K562 (cell line): Measurements from ENCODE around the gene LIN9. TPM values are rescaled to one million over a fixed set of nuclear protein-coding genes. Genes with fewer than 3 reads are reported as not detected.

Source experiments
- ATAC-seq: fragments of 200-7000 bp; cut with Tn5 transposase; 3 replicates; pipeline ENCODE4 v1.9.1; 2020; ENCODE audit warnings: moderate library complexity
- BruUV-seq: library from RNA; stranded (reverse); fragments of 400-500 nt; replicated peaks from 2 replicates; lab custom pipeline; 2021; lab: Mats Ljungman, UMichigan
- CTCF ChIA-PET: fragments of 300-600 bp; formaldehyde crosslinking; extraction: SDS; loops from one replicate; lab custom pipeline; 2021; ENCODE audit warnings: low intra/inter-chr PET ratio; lab: Yijun Ruan, JAX
- POLR2A ChIA-PET: fragments of 300-600, 350-650 bp; sonication (Branson Sonifier 250); formaldehyde crosslinking; extraction: SDS; loops from one replicate; lab custom pipeline; 2021; ENCODE audit warnings: antibody characterized with exemption, inconsistent platforms; lab: Yijun Ruan, JAX
- DNase-seq, 4 experiments: peaks; one replicate each; pipeline versions ENCODE4 v3.0.0 to v3.0.0-alpha.2; 2011 to 2018; ENCODE audit warnings: low spot score in 3 of 4, mixed read lengths in 3 of 4; ENCODE audit errors: extremely low read depth in 1 of 4
- FAIRE-seq: peaks from 2 replicates; lab custom pipeline; 2011; peaks lifted over from hg19 to GRCh38; lab: Jason Lieb, UNC
- H2AFZ ChIP-seq: 2 replicates; pipeline ENCODE4 v1.6.0; 2011; ENCODE audit warnings: low read depth, low read length, control low read depth, inconsistent platforms
- H3K27ac ChIP-seq: fragments of 200-600 bp; 3 replicates; pipeline ENCODE4 v1.8.0; 2011; ENCODE audit warnings: low read depth, mild to moderate bottlenecking, control low read depth, inconsistent platforms, low read length, moderate library complexity, mixed read lengths; ENCODE audit errors: extremely low read depth
- H3K27me3 ChIP-seq, 2 experiments: fragments of 300-600 bp in 1 of 2; 2 replicates in 1 of 2; 3 replicates in 1 of 2; pipeline versions ENCODE4 v1.6.0 to v1.8.0; 2011; ENCODE audit warnings: inconsistent platforms in 2 of 2, low read length in 2 of 2, mild to moderate bottlenecking in 1 of 2, mixed read lengths in 1 of 2, moderate library complexity in 1 of 2; ENCODE audit not compliant: control insufficient read depth in 2 of 2, insufficient read depth in 2 of 2
- H3K36me3 ChIP-seq: fragments of 300-600 bp; 3 replicates; pipeline ENCODE4 v1.8.0; 2011; ENCODE audit warnings: mild to moderate bottlenecking, low read length, inconsistent platforms; ENCODE audit not compliant: control insufficient read depth, insufficient read depth
- H3K4me1 ChIP-seq, 2 experiments: fragments of 200-600 bp in 1 of 2; replicated peaks in 1 of 2; 2 replicates in 1 of 2; 3 replicates in 1 of 2; pipeline versions ENCODE4 v1.5.1 to v1.8.0; 2011; ENCODE audit warnings: inconsistent platforms in 2 of 2, low read length in 2 of 2, mild to moderate bottlenecking in 1 of 2, mixed read lengths in 1 of 2, moderate library complexity in 1 of 2; ENCODE audit not compliant: control insufficient read depth in 2 of 2, insufficient read depth in 2 of 2
- H3K4me2 ChIP-seq: 2 replicates; pipeline ENCODE4 v1.6.1; 2011; ENCODE audit warnings: low read length, control low read depth, inconsistent platforms, mixed read lengths; ENCODE audit not compliant: insufficient read depth
- H3K4me3 ChIP-seq: fragments of 200-600 bp; sonication (generic), shearing (Covaris generic); 2 replicates; pipeline ENCODE4 v1.5.1; 2016; ENCODE audit warnings: control low read depth, inconsistent platforms
- H3K79me2 ChIP-seq: fragments of 200-600 bp; 3 replicates; pipeline ENCODE4 v1.8.0; 2011; ENCODE audit warnings: low read length, inconsistent platforms; ENCODE audit not compliant: control insufficient read depth, insufficient read depth
- H3K9ac ChIP-seq, 2 experiments: 2 replicates each; pipeline versions ENCODE4 v1.6.0 to v1.6.1; 2011; ENCODE audit warnings: low read depth in 2 of 2, low read length in 2 of 2, control low read depth in 1 of 2, inconsistent platforms in 1 of 2, mild to moderate bottlenecking in 1 of 2, mixed read lengths in 1 of 2; ENCODE audit not compliant: insufficient read depth in 1 of 2
- H3K9me1 ChIP-seq: one replicate; pipeline ENCODE4 v1.6.0; 2011; ENCODE audit warnings: inconsistent platforms, mild to moderate bottlenecking, low read length, moderate library complexity; ENCODE audit not compliant: control insufficient read depth, insufficient read depth
- H3K9me3 ChIP-seq: replicated peaks from 2 replicates; pipeline ENCODE4 v1.5.1; 2011; ENCODE audit warnings: low read depth, low read length, inconsistent platforms; ENCODE audit not compliant: control insufficient read depth, insufficient read depth
- H4K20me1 ChIP-seq: replicated peaks from 2 replicates; pipeline ENCODE4 v1.6.1; 2011; ENCODE audit warnings: low read length, inconsistent platforms, mixed read lengths; ENCODE audit not compliant: control insufficient read depth, insufficient read depth
- ELF2 ChIP-seq: fragments of 250-450 bp; sonication (Bioruptor Pico); IDR thresholded peaks from 2 replicates; pipeline ENCODE4 v1.5.0; 2021; ENCODE audit warnings: mild to moderate bottlenecking
- ILK ChIP-seq: fragments of 450-650 bp; IDR thresholded peaks from 2 replicates; pipeline ENCODE4 v1.6.1; 2016; ENCODE audit warnings: missing genetic modification characterization, low read depth, mild to moderate bottlenecking, missing compliant biosample characterization, moderate library complexity, borderline replicate concordance
- MGA ChIP-seq: fragments of 450-650 bp; IDR thresholded peaks from 2 replicates; pipeline ENCODE4 v1.6.1; 2016; ENCODE audit warnings: mild to moderate bottlenecking, moderate library complexity
- SREBF1 ChIP-seq: fragments of 150-350 bp; IDR thresholded peaks from 2 replicates; pipeline ENCODE4 v1.6.1; 2014; ENCODE audit warnings: antibody characterized with exemption, low read depth, low read length, borderline replicate concordance
- WGBS: fragments of 100-300 bp; shearing (Covaris generic); methylation state at CpG from one replicate; pipeline ENCODE4 v1.1.6; 2016; ENCODE audit warnings: low coverage, mixed read lengths; ENCODE audit not compliant: insufficient coverage; ENCODE audit errors: missing lambda C conversion rate; 5-methylcytosine and 5-hydroxymethylcytosine counted together
- in situ Hi-C: fragments of 300-500 bp; cut with MboI; formaldehyde crosslinking; loops from 4 replicates; pipeline ENCODE4 v1.15.0; 2018; ENCODE audit warnings: inconsistent platforms, mixed read lengths
- intact Hi-C: fragments of 100-400 bp; cut with micrococcal nuclease; formaldehyde crosslinking; loops from 2 replicates; pipeline ENCODE4 v1.14.2; 2022
- polyA plus RNA-seq, 8 experiments: library from polyadenylated mRNA; depleted of rRNA in 4 of 8; stranded (reverse) in 5 of 8; unstranded in 3 of 8; fragments of >200 nt; fragmentation: Nextera tagmentation in 2 of 8; fragmentation: Illumina TruSeq in 1 of 8; extraction: Ambion mirVana in 2 of 8; extraction: Trizol in 1 of 8; gene quantifications; 2 replicates each; pipeline versions ENCODE4 v1.2.1 to v1.2.3, GENCODE V29; 2011 to 2014; ENCODE audit warnings: inconsistent platforms in 1 of 8, missing spikeins in 1 of 8
- total RNA-seq, 7 experiments: library from RNA; depleted of rRNA in 6 of 7; stranded (reverse); fragments of >200 nt in 6 of 7; fragmentation: Illumina TruSeq in 2 of 7; extraction: Trizol in 2 of 7; gene quantifications; 2 replicates each; pipeline versions ENCODE4 v1.2.1 to v1.2.3, GENCODE V29; 2011 to 2021; ENCODE audit warnings: low replicate concordance in 1 of 7
- TF ChIP-seq, protein P1 (sequence below): sonication (generic); IDR thresholded peaks from 2 replicates; pipeline ENCODE4 v1.6.1; 2016

LIN9 gene
- total and polyA plus RNA-seq, 9 of the 15 experiments (the other 6 are each of a cell fraction or from before 2014, with no cell fraction given) = 18.8 to 33.0 (median 25.5) TPM

GRCh38 chr1:226337276-226337875 lies 28.4 kb upstream of the LIN9 start:
- FAIRE-seq (no peak), DNase-seq (no peak), ATAC-seq (no peak)
- TF ChIP-seq, protein P1, sequence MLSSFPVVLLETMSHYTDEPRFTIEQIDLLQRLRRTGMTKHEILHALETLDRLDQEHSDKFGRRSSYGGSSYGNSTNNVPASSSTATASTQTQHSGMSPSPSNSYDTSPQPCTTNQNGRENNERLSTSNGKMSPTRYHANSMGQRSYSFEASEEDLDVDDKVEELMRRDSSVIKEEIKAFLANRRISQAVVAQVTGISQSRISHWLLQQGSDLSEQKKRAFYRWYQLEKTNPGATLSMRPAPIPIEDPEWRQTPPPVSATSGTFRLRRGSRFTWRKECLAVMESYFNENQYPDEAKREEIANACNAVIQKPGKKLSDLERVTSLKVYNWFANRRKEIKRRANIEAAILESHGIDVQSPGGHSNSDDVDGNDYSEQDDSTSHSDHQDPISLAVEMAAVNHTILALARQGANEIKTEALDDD = peak; percentile 77
- 0 out of 2 replicates have a peak, but pooled peaks have one; percentile 14 for TF ChIP-seq MGA
- no peak for TF ChIP-seq ELF2 (CRISPR knock-in tag)
- TF ChIP-seq ILK (tag) = no peak
- TF ChIP-seq SREBF1 = no peak
- no peaks in the 10 kb centered on the region for H3K9me1 ChIP-seq
- intact Hi-C loops = no loop called here
- no peak overlapping the region for H3K27ac ChIP-seq
- in situ Hi-C loops = no loop called here
- BruUV-seq = no TSS peak
- H3K9ac ChIP-seq = no peak overlapping the region; a peak in 1 of 4 replicates
- ChIA-PET CTCF (no interaction called here), POLR2A (interaction anchor here (0.9 kb wide), 1 partner anchor 14 kb away, joined by 3 read pairs; no protein-coding TSS in a partner anchor)
- 0 out of 2 replicates have a peak overlapping the region, but pooled peaks have one; percentile 1 for H3K4me2 ChIP-seq
- H3K36me3 ChIP-seq = no peaks in the 10 kb centered on the region
- no peaks in the 10 kb centered on the region; a peak in 2 of 5 replicates for H3K4me1 ChIP-seq
- peak overlapping the region; percentile 67 for H2AFZ ChIP-seq
- H4K20me1 ChIP-seq = no peaks in the 10 kb centered on the region
- H3K9me3 ChIP-seq = peaks cover 8% of the 10 kb centered on the region
- H3K27me3 ChIP-seq = no peaks in the 10 kb centered on the region
- no peaks in the 10 kb centered on the region for H3K79me2 ChIP-seq
- no peak overlapping the region for H3K4me3 ChIP-seq
- WGBS = 6% methylated on average over 8 of the region's 8 CpGs
